ENCODE results near the gene HMG20A. TPM values are rescaled to one million over a fixed set of nuclear protein-coding genes. Genes with fewer than 3 reads are reported as not detected.

The HMG20A gene
- total RNA-seq, 1 donor from 2014 or later: 26.4 TPM

DNA sequence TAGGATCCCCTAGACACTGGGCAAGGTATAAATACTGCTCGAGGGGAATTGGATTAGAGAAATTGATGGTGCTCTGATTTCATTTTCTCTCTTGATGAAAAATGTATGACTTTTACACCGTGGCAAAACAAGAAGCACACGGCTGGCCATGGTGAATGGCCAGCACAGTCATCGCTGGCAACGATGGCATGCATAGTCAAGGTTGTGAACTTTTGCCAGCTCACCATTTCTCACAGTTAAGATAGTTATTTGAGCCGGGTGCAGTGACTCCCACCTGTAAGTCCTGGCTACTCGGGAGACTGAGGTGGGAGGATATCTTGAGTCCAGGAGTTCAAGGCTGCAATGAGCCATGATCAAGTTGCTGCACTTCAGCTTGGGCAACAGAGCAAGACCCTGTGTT lies 95.4 kb downstream of the HMG20A start:
- TF ChIP-seq, protein P1, sequence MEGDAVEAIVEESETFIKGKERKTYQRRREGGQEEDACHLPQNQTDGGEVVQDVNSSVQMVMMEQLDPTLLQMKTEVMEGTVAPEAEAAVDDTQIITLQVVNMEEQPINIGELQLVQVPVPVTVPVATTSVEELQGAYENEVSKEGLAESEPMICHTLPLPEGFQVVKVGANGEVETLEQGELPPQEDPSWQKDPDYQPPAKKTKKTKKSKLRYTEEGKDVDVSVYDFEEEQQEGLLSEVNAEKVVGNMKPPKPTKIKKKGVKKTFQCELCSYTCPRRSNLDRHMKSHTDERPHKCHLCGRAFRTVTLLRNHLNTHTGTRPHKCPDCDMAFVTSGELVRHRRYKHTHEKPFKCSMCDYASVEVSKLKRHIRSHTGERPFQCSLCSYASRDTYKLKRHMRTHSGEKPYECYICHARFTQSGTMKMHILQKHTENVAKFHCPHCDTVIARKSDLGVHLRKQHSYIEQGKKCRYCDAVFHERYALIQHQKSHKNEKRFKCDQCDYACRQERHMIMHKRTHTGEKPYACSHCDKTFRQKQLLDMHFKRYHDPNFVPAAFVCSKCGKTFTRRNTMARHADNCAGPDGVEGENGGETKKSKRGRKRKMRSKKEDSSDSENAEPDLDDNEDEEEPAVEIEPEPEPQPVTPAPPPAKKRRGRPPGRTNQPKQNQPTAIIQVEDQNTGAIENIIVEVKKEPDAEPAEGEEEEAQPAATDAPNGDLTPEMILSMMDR (IDR thresholded peaks at IDR 0.05; ENCODE audit: insufficient read depth, low read length, poor library complexity, severe bottlenecking): no peak
- no peak for DNase-seq (ENCODE audit: low read depth)
- H3K36me3 ChIP-seq (ENCODE audit: control insufficient read depth, insufficient read depth, low read length): no peaks in the 10 kb centered on the region
- H3K4me3 ChIP-seq (ENCODE audit: low read depth, low read length): no peak overlapping the region
- no peaks in the 10 kb centered on the region for H3K27me3 ChIP-seq (ENCODE audit: control insufficient read depth, insufficient read depth, low read length)

DNA sequence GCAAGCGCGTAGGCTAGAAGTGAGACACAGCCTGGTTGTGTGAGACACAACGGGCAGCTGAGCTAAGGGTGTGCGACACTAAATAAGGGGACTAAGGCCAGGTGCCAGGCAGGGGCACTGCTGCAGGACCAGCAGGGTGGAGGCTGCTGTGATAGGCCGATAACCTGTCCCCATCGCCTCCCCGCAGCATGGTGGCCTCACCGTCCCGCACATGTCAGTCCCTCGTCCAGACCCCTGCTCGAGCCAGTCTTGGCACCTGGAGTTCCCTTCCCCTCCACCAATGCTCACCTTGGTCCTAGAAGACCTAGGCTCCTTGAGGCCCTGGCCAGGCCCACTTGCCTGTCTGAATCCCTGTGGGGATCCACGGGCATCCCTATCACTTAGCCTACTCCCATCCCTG lies 96.1 kb downstream of the HMG20A start:
- Histone ChIP-seq H3K4me3 (ENCODE audit: low read depth, low read length) (no peak overlapping the region), H3K27me3 (ENCODE audit: control insufficient read depth, insufficient read depth, low read length) (no peaks in the 10 kb centered on the region), H3K36me3 (ENCODE audit: control insufficient read depth, insufficient read depth, low read length) (no peaks in the 10 kb centered on the region)
- DNase-seq (ENCODE audit: low read depth): no peak
- TF ChIP-seq, protein P1 (IDR thresholded peaks at IDR 0.05; ENCODE audit: insufficient read depth, low read length, poor library complexity, severe bottlenecking): no peak

DNA sequence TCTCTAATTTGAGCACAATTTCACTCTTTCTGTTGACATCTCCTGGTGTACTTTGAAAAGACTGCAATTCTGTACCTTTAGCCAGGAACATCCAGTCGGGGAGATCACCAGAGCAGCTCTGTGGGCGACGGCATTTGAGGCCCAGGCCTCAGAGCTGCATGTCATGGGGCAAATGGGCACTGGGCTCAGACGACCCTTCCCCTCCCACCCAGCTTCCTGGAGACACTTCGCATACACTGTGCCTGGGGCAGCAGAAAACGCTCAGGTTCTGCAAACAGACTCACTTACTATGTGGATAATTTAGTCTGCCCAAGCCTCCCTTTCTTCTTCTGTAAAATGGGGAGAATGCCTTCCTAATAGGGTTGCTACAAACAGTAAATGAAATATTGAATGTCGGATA lies 96.9 kb downstream of the HMG20A start:
- TF ChIP-seq, protein P1 (IDR thresholded peaks at IDR 0.05; ENCODE audit: insufficient read depth, low read length, poor library complexity, severe bottlenecking): no peak
- Histone ChIP-seq H3K27me3 (ENCODE audit: control insufficient read depth, insufficient read depth, low read length) (no peaks in the 10 kb centered on the region), H3K4me3 (ENCODE audit: low read depth, low read length) (no peak overlapping the region)

DNA sequence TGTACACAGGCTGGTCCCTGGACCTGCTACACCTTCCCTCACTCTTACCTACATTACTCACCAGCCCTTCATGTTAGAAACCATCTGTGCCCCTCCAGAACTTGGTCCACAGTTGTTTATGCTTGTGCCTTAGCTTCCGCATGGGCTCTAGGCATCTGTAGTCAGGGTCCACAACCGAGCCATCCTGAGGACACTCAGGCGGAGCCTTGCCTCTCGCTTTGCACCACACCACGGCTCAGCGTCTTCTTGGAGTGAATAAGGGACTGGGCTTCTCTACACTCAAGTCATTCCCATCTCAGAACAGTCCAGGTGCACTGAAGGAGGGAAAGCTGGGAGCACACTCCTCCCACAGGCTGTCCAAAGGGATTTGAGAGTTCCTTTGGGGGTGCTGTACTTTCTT lies 97.8 kb downstream of the HMG20A start:
- Histone ChIP-seq H3K27me3 (ENCODE audit: control insufficient read depth, insufficient read depth, low read length) (no peaks in the 10 kb centered on the region), H3K36me3 (ENCODE audit: control insufficient read depth, insufficient read depth, low read length) (no peaks in the 10 kb centered on the region), H3K4me3 (ENCODE audit: low read depth, low read length) (no peak overlapping the region)
- no peak for DNase-seq (ENCODE audit: low read depth)
- TF ChIP-seq, protein P1 (IDR thresholded peaks at IDR 0.05; ENCODE audit: insufficient read depth, low read length, poor library complexity, severe bottlenecking): no peak

More for the DNA sequence above, 96.9 kb downstream of the HMG20A start:
- DNase-seq (ENCODE audit: low read depth): no peak
- no peaks in the 10 kb centered on the region for H3K36me3 ChIP-seq (ENCODE audit: control insufficient read depth, insufficient read depth, low read length)

DNA sequence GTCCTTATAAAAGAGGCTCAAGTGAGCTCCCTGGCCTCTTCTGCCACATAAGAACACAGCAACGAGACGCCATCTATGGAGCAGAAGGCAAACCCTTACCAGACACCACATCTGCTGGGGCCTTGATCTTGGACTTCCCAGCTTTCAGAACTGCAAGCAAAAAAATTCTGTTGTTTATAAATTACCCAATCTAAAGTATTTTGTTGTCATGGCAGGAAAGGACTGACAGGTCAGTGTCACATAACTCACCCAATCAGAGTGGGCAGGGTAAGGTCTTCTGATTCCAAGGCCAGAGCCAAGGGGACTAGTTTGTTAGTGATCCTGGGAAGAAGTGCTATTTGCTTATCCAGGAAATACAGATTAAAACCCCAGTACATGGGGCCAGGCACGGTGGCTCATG lies 98.9 kb downstream of the HMG20A start:
- no peak for DNase-seq (ENCODE audit: low read depth)

DNA sequence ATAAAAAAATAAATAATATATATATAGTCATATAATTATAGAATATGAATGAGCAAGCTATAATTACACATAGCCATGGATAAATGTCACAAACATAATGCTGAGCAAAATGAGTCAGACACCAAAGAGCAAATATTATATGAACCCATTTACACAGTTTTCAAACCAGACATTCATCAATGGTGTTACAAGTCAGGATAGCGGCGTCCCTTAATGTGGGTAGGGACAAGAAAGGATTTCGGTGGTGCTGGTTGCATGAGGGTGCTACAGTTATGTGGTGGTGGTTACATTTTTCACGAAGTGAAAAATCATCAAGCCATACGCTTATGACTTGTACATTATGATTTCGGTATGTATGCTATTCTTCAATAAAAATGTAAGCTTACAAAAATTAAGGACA lies 100.5 kb downstream of the HMG20A start:
- H3K27me3 ChIP-seq (ENCODE audit: control insufficient read depth, insufficient read depth, low read length): no peaks in the 10 kb centered on the region
- H3K4me3 ChIP-seq (ENCODE audit: low read depth, low read length): no peak overlapping the region
- TF ChIP-seq, protein P1 (IDR thresholded peaks at IDR 0.05; ENCODE audit: insufficient read depth, low read length, poor library complexity, severe bottlenecking): no peak
- H3K36me3 ChIP-seq (ENCODE audit: control insufficient read depth, insufficient read depth, low read length): no peaks in the 10 kb centered on the region
- DNase-seq (ENCODE audit: low read depth): no peak

More for the DNA sequence above, 98.9 kb downstream of the HMG20A start:
- TF ChIP-seq, protein P1 (IDR thresholded peaks at IDR 0.05; ENCODE audit: insufficient read depth, low read length, poor library complexity, severe bottlenecking): no peak
- Histone ChIP-seq H3K27me3 (ENCODE audit: control insufficient read depth, insufficient read depth, low read length) (no peaks in the 10 kb centered on the region), H3K36me3 (ENCODE audit: control insufficient read depth, insufficient read depth, low read length) (no peaks in the 10 kb centered on the region), H3K4me3 (ENCODE audit: low read depth, low read length) (no peak overlapping the region)

All from kidney epithelial cell (primary cell).